Body of pancreas (tissue), 4 donors: ENCODE measurements around the gene DNAJB5. TPM values are rescaled to one million over a fixed set of nuclear protein-coding genes. Genes with fewer than 3 reads are reported as not detected.

Experiments
- ATAC-seq: fragments of 150-250 bp; one replicate; pipeline ENCODE4 v1.9.1; 2016
- DNase-seq, 4 donors: peaks; one replicate each; pipeline ENCODE4 v3.0.0-alpha.2; 2019
- H3K27ac ChIP-seq, 4 donors: fragments of 200-600 bp; sonication (generic); 1 replicate in 3 of 4; 2 replicates in 1 of 4; pipeline versions ENCODE4 v1.5.1 to v1.6.1; 2016 to 2019; ENCODE audit warnings: mild to moderate bottlenecking in 1 of 4, mixed read lengths in 1 of 4, moderate library complexity in 1 of 4
- H3K27me3 ChIP-seq, 2 donors: fragments of 200-600 bp; sonication (generic); one replicate each; pipeline ENCODE4 v1.6.0; 2016; ENCODE audit warnings: mild to moderate bottlenecking in 1 of 2
- H3K36me3 ChIP-seq, 2 donors: fragments of 200-600 bp; sonication (generic); replicated peaks in 1 of 2; 2 replicates each; pipeline ENCODE4 v1.5.1; 2016; ENCODE audit warnings: low read depth in 2 of 2; ENCODE audit not compliant: insufficient read depth in 1 of 2
- H3K4me1 ChIP-seq: fragments of 200-600 bp; sonication (generic); one replicate; pipeline ENCODE4 v1.6.0; 2016
- H3K4me3 ChIP-seq, 2 donors: fragments of 200-600 bp; sonication (generic); 1 replicate in 1 of 2; 2 replicates in 1 of 2; pipeline ENCODE4 v1.5.1; 2016 to 2019
- H3K9me3 ChIP-seq, 3 donors: fragments of 200-600 bp; sonication (generic); 1 replicate in 2 of 3; 2 replicates in 1 of 3; pipeline ENCODE4 v1.5.1; 2016
- POLR2A ChIP-seq, 3 donors: fragments of 450-650 bp; IDR thresholded peaks; one replicate each; pipeline ENCODE4 v1.6.1; 2016; ENCODE audit warnings: antibody characterized with exemption in 3 of 3, mild to moderate bottlenecking in 2 of 3
- WGBS, 2 donors: methylation state at CpG; one replicate each; pipeline ENCODE4 v1.1.5; 2017; 5-methylcytosine and 5-hydroxymethylcytosine counted together
- intact Hi-C: fragments of 100-400 bp; cut with DNase I; formaldehyde crosslinking; loops from one replicate; pipeline ENCODE4 v1.15.1; 2023
- total RNA-seq, 2 donors: library from RNA; depleted of rRNA; stranded (reverse); fragments of >200 nt; gene quantifications; one replicate each; pipeline ENCODE4 v1.1.0, GENCODE V29; 2016
- TF ChIP-seq, protein P1 (sequence below), 7 experiments: fragments of 450-650 bp in 4 of 7; fragments of 200-600 bp in 3 of 7; sonication (generic) in 3 of 7; IDR thresholded peaks; one replicate each; pipeline ENCODE4 v1.5.1; 2016 to 2019; ENCODE audit warnings: antibody characterized with exemption in 7 of 7

The DNAJB5 gene
- total RNA-seq, 2 donors from 2014 or later, result 5.3 to 5.7 TPM

DNA sequence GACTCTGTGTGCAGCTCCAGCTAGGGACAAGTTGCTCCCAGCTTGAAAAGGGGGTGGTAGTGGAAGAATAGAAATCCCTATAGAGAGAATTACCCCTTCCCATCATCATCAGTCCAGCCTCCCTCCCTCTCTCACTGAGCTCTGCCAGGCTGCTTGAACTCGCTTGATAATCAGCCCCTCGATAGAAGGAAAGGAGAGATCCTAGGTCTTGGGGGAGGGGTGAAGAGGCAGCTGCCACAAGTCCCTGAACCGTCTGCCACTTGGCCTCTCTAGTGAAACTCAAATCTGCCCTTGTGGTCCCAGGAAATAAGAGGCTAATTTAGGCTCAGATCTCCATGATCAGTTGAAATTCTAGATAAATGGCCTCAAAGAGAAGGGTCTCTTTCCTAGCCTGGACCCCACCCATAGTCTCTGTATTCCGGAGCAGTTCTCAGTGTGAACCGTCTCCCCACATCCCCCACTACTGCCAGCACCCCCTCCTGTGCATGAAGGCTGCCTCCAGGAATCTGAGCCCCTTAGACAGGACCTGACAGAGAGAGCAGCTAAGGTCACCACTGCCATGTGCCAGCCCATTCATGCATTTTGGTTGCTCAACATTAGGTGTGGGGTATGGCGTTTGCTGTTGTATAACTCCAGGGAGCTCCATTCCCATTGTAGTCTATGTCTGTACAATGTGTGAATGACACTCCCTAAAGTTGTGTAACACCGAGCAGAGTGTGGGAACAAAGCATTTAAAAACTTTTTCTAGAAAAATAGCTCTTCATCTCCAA is 5.5 kb downstream of the DNAJB5 start:
- Histone ChIP-seq H3K36me3 (no peaks in the 10 kb centered on the region), H3K9me3 (no peaks in the 10 kb centered on the region), H3K4me1 (peaks cover 29% of the 10 kb centered on the region), H3K27me3 (no peaks in the 10 kb centered on the region), H3K27ac (peak overlapping the region in 1 of 4 donors; percentile 9), H3K4me3 (no peak overlapping the region)
- intact Hi-C loops, result no loop called here
- no peak for ATAC-seq
- 56 to 58% methylated on average over 5 to 7 of the region's 7 CpGs for WGBS, 2 donors
- TF ChIP-seq, protein P1, sequence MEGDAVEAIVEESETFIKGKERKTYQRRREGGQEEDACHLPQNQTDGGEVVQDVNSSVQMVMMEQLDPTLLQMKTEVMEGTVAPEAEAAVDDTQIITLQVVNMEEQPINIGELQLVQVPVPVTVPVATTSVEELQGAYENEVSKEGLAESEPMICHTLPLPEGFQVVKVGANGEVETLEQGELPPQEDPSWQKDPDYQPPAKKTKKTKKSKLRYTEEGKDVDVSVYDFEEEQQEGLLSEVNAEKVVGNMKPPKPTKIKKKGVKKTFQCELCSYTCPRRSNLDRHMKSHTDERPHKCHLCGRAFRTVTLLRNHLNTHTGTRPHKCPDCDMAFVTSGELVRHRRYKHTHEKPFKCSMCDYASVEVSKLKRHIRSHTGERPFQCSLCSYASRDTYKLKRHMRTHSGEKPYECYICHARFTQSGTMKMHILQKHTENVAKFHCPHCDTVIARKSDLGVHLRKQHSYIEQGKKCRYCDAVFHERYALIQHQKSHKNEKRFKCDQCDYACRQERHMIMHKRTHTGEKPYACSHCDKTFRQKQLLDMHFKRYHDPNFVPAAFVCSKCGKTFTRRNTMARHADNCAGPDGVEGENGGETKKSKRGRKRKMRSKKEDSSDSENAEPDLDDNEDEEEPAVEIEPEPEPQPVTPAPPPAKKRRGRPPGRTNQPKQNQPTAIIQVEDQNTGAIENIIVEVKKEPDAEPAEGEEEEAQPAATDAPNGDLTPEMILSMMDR (IDR thresholded peaks at IDR 0.05), result no peak
- TF ChIP-seq POLR2A (IDR thresholded peaks at IDR 0.05), result no peak
- DNase-seq, result no peak

DNA sequence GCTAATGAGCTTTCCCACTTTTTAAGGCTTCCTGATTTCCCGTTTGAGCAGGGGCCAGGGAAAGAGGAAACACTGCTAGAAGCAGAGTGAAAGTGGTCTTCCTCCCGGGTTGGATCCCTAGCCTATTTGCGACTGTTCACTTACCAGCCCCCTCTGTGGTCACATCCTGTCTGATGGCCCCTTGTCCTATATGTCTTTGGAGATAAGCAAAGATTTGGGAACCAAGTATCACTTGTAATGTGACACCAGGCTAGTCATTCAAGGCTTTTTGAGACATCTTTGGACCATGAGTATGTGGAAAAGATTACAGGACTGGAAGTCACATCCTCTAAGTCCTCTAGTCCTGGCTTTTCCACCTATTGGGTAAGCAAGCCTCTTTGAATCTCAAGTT is 6.1 kb downstream of the DNAJB5 start:
- ATAC-seq (no peak), DNase-seq (no peak)
- no peaks in the 10 kb centered on the region for H3K36me3 ChIP-seq
- H3K4me3 ChIP-seq, result no peak overlapping the region
- H3K4me1 ChIP-seq, result peaks cover 24% of the 10 kb centered on the region
- no peaks in the 10 kb centered on the region for H3K27me3 ChIP-seq
- no peaks in the 10 kb centered on the region for H3K9me3 ChIP-seq
- 45 to 66% methylated on average over 3 of the region's 3 CpGs for WGBS, 2 donors
- TF ChIP-seq POLR2A (IDR thresholded peaks at IDR 0.05), result no peak
- H3K27ac ChIP-seq, result peak overlapping the region in 1 of 4 donors; percentile 9
- intact Hi-C loops, result no loop called here

DNA sequence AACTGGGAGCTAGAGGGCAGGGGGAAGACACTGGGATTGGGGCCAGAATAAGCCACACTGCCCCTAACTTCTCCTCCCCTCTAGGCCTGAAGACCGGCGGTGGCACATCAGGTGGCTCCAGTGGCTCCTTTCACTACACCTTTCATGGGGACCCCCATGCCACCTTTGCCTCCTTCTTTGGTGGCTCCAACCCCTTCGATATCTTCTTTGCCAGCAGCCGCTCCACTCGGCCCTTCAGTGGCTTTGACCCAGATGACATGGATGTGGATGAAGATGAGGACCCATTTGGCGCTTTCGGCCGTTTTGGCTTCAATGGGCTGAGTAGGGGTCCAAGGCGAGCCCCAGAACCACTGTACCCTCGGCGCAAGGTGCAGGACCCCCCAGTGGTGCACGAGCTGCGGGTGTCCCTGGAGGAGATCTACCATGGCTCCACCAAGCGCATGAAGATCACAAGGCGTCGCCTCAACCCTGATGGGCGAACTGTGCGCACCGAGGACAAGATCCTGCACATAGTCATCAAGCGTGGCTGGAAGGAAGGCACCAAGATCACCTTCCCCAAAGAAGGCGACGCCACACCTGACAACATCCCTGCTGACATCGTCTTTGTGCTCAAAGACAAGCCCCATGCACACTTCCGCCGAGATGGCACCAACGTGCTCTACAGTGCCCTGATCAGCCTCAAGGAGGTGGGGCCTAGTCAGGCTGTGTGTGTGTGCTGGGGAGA is 6.8 kb downstream of the DNAJB5 start:
- no peak for DNase-seq
- no peak overlapping the region for H3K27ac ChIP-seq
- ATAC-seq, result no peak

DNA sequence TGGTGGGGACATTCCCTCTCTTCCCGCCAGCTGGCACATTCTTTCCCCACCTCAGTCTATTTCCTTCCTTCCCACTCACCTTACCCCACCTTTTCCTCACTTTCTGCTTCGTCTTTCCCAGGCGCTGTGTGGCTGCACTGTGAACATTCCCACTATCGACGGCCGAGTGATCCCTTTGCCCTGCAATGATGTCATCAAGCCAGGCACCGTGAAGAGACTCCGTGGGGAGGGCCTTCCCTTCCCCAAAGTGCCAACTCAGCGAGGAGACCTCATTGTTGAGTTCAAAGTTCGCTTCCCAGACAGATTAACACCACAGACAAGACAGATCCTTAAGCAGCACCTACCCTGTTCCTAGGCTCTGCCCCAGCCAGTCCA is 7.3 kb downstream of the DNAJB5 start:
- intact Hi-C loops, result no loop called here
- TF ChIP-seq, protein P1 (IDR thresholded peaks at IDR 0.05), result no peak
- no peak for TF ChIP-seq POLR2A (IDR thresholded peaks at IDR 0.05)
- H3K27me3 ChIP-seq, result no peaks in the 10 kb centered on the region
- H3K36me3 ChIP-seq, result no peaks in the 10 kb centered on the region
- H3K27ac ChIP-seq, result no peak overlapping the region
- no peak for DNase-seq
- H3K4me1 ChIP-seq, result peaks cover 19% of the 10 kb centered on the region
- no peaks in the 10 kb centered on the region for H3K9me3 ChIP-seq
- 73 to 74% methylated on average over 9 to 10 of the region's 10 CpGs for WGBS, 2 donors
- ATAC-seq, result no peak
- no peak overlapping the region for H3K4me3 ChIP-seq

More for the DNA sequence above, 6.8 kb downstream of the DNAJB5 start:
- TF ChIP-seq, protein P1 (IDR thresholded peaks at IDR 0.05), result no peak
- TF ChIP-seq POLR2A (IDR thresholded peaks at IDR 0.05), result no peak
- Histone ChIP-seq H3K27me3 (no peaks in the 10 kb centered on the region), H3K9me3 (no peaks in the 10 kb centered on the region), H3K36me3 (no peaks in the 10 kb centered on the region), H3K4me1 (peaks cover 22% of the 10 kb centered on the region), H3K4me3 (no peak overlapping the region)
- WGBS, 2 donors, result 92 to 93% methylated on average over 26 of the region's 26 CpGs
- intact Hi-C loops, result no loop called here

DNA sequence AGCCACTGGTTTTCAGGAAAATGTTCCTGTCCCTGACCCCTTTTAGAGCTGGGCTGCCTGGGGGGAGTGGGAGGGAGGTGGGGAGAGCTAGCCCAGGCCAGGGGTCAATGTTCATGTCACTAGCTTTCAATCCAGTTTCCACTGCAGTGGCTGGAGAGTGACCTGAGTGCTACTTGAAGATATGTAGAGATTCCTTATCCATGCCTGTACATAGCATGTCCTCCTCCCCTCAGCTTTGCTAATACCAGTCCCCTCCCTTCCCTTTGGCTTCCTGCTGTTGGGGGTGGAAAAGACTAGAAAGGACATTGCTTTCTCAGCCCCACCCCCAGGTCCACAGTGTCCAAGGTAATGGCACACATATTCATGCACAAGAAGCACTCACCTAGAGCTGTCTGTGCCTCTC is 7.8 kb downstream of the DNAJB5 start:
- no peak for TF ChIP-seq POLR2A (IDR thresholded peaks at IDR 0.05)
- TF ChIP-seq, protein P1 (IDR thresholded peaks at IDR 0.05), result no peak
- Histone ChIP-seq H3K4me1 (peaks cover 14% of the 10 kb centered on the region), H3K9me3 (no peaks in the 10 kb centered on the region), H3K4me3 (no peak overlapping the region), H3K27ac (no peak overlapping the region), H3K27me3 (no peaks in the 10 kb centered on the region), H3K36me3 (no peaks in the 10 kb centered on the region)
- ATAC-seq (no peak), DNase-seq (no peak)
- intact Hi-C loops, result no loop called here
